Muscle of leg (tissue), 11 donors: ENCODE data around the gene TANGO6. TPM values are rescaled to one million over a fixed set of nuclear protein-coding genes. Genes with fewer than 3 reads are reported as not detected.
A peak's percentile ranks its signal among the peaks of the same experiment; 100 is the strongest.

Experiments used
- DNase-seq: peaks from one replicate; pipeline ENCODE4 v3.0.0; 2013
- H3K27ac ChIP-seq: one replicate; pipeline ENCODE4 v1.5.1; 2013; ENCODE audit warnings: mild to moderate bottlenecking, low read length, control low read depth
- H3K27me3 ChIP-seq: one replicate; pipeline ENCODE4 v1.6.1; 2013; ENCODE audit warnings: low read length; ENCODE audit not compliant: control insufficient read depth, insufficient read depth
- H3K36me3 ChIP-seq: one replicate; pipeline ENCODE4 v1.6.1; 2013; ENCODE audit warnings: low read length; ENCODE audit not compliant: control insufficient read depth, insufficient read depth
- H3K4me1 ChIP-seq: one replicate; pipeline ENCODE4 v1.6.1; 2013; ENCODE audit warnings: low read length; ENCODE audit not compliant: control insufficient read depth, insufficient read depth
- H3K4me3 ChIP-seq: one replicate; pipeline ENCODE4 v1.5.1; 2013; ENCODE audit warnings: low read length, control low read depth
- H3K9me3 ChIP-seq: replicated peaks from 2 replicates; pipeline ENCODE4 v1.6.1; 2013; ENCODE audit warnings: low read depth, low read length; ENCODE audit not compliant: control insufficient read depth
- WGBS: methylation state at CpG from one replicate; pipeline ENCODE4 v1.1.5; 2013; ENCODE audit warnings: missing lambda C conversion rate; ENCODE audit not compliant: insufficient coverage; 5-methylcytosine and 5-hydroxymethylcytosine counted together
- polyA plus RNA-seq, 8 donors: library from polyadenylated mRNA; unstranded; fragments of 120-200 nt; gene quantifications; one replicate each; pipeline versions ENCODE4 v1.2.1 to v1.2.3, GENCODE V29; 2013; ENCODE audit warnings: inconsistent platforms in 1 of 8, low replicate concordance in 1 of 8; ENCODE audit not compliant: insufficient read length in 8 of 8, insufficient read depth in 1 of 8
- total RNA-seq: library from RNA; stranded (reverse); fragments of 120-200 nt; gene quantifications from one replicate; pipeline ENCODE4 v1.2.4, GENCODE V29; 2013

The TANGO6 gene
- total and polyA plus RNA-seq, 9 donors: 4.3 to 9.7 (median 5.4) TPM

- Histone ChIP-seq H3K4me3 (no peak overlapping the region), H3K36me3 (no peaks in the 10 kb centered on the region), H3K4me1 (no peaks in the 10 kb centered on the region), H3K27me3 (no peaks in the 10 kb centered on the region), H3K27ac (no peak overlapping the region), H3K9me3 (no peaks in the 10 kb centered on the region)
- no peak for DNase-seq
- WGBS: 0% methylated on average over 1 of the region's 8 CpGs
Measured at GRCh38 chr16:68954911-68955635, 111.7 kb downstream of the TANGO6 start.

DNA sequence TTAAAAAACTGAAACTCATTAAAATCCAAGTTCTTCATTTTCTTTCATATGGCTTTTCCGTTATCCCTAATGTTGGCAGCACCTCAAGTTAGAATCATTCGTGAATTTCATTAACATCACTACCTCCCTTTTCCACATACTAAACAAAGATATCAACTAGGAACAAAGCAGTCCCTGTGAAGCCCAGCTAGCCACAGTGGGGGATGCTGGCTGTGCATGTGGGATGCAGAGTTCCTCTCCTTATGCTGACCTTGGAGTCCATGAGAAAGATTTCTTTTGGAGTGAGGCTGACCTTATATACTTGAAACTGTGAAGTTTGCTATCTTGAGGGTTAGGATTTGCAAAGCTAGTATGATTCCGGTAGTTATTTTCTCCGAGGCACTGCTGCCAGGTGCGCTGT, 117.6 kb downstream of the TANGO6 start:
- DNase-seq: no peak
- 75% methylated on average over 3 of the region's 5 CpGs for WGBS

GRCh38 chr16:68961778-68962402, 118.6 kb downstream of the TANGO6 start:
- H3K27me3 ChIP-seq: no peaks in the 10 kb centered on the region
- no CpG with 5 or more reads among the region's 4 CpGs for WGBS
- no peaks in the 10 kb centered on the region for H3K9me3 ChIP-seq
- peak overlapping the region; percentile 37 for H3K27ac ChIP-seq
- H3K4me3 ChIP-seq: no peak overlapping the region
- H3K4me1 ChIP-seq: no peaks in the 10 kb centered on the region
- peak; percentile 47 for DNase-seq
- H3K36me3 ChIP-seq: no peaks in the 10 kb centered on the region

More for the DNA sequence above, 117.6 kb downstream of the TANGO6 start:
- Histone ChIP-seq H3K27me3 (no peaks in the 10 kb centered on the region), H3K36me3 (no peaks in the 10 kb centered on the region), H3K27ac (no peak overlapping the region), H3K4me1 (no peaks in the 10 kb centered on the region), H3K4me3 (no peak overlapping the region), H3K9me3 (no peaks in the 10 kb centered on the region)

DNA sequence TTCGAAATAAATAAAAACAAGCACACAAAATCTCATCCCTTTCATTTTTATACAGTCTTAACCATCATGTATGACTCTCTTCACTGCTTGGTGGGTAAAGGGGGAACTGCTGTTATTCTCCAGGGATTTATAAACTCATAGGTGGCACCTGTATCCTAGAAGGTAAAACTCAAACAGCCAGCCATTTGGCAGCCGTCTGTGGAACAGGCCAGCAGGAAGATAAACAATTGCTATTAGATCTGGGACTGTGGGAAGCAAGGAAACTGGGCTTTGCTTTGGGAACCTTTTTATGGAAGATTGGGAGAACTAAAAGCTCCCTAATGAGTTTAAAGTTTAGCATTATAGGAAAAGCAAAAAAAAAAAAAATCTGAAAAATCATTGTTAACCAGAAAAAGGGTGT, 126.0 kb downstream of the TANGO6 start:
- DNase-seq: no peak
- H3K36me3 ChIP-seq: no peaks in the 10 kb centered on the region
- no peak overlapping the region for H3K27ac ChIP-seq
- no peak overlapping the region for H3K4me3 ChIP-seq
- no peaks in the 10 kb centered on the region for H3K4me1 ChIP-seq
- no peaks in the 10 kb centered on the region for H3K27me3 ChIP-seq
- WGBS: 89% methylated on average over 1 of the region's 2 CpGs
- no peaks in the 10 kb centered on the region for H3K9me3 ChIP-seq

DNA sequence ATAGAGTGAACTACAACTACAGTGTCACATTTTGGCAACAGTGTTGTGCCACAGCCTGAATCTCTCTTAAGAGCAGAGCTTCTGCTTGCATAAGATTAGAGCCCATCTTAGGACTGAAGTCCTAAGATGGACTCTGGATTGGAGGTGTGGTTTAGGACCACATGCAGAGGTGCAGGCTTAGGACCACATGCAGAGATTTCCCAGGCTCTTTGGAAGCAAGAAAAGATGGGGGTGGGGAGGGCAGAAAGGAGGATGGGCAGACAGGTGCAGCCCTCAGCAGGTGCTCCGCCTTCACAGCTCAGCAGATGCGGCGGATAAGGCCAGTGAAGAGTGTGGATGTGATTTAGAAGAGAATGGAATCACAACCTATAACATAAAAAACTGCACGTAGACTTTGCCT, 128.7 kb downstream of the TANGO6 start:
- no CpG with 5 or more reads among the region's 4 CpGs for WGBS

DNA sequence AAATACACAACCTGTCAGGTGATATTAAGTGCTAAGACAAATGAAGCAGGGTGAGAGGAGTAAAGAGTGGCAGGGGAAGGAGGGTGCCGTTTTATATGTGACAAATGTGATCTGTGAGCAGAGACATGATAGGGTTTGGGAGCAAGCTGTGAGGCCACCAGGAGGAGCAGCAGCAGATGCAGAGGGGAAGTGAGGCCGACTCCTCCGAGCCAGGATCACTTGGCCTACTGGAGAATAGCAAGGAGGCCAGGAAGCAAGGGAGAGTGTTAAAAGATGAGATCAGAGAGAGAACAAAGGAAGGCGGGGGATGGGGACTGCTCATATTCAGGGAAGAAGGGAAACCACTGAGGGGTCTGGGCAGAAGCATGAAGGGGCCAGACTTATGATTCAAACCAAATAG, 129.4 kb downstream of the TANGO6 start:
- Histone ChIP-seq H3K27ac (no peak overlapping the region), H3K9me3 (no peaks in the 10 kb centered on the region), H3K27me3 (no peaks in the 10 kb centered on the region), H3K4me3 (no peak overlapping the region), H3K4me1 (no peaks in the 10 kb centered on the region), H3K36me3 (peaks cover 11% of the 10 kb centered on the region)
- peak; percentile 47 for DNase-seq
- whole genome bisulfite sequencing: 16% methylated on average over 4 of the region's 4 CpGs

More for the DNA sequence above, 128.7 kb downstream of the TANGO6 start:
- DNase-seq: no peak
- no peaks in the 10 kb centered on the region for H3K9me3 ChIP-seq
- H3K4me1 ChIP-seq: no peaks in the 10 kb centered on the region
- no peak overlapping the region for H3K4me3 ChIP-seq
- no peaks in the 10 kb centered on the region for H3K27me3 ChIP-seq
- no peak overlapping the region for H3K27ac ChIP-seq
- peaks cover 11% of the 10 kb centered on the region for H3K36me3 ChIP-seq

DNA sequence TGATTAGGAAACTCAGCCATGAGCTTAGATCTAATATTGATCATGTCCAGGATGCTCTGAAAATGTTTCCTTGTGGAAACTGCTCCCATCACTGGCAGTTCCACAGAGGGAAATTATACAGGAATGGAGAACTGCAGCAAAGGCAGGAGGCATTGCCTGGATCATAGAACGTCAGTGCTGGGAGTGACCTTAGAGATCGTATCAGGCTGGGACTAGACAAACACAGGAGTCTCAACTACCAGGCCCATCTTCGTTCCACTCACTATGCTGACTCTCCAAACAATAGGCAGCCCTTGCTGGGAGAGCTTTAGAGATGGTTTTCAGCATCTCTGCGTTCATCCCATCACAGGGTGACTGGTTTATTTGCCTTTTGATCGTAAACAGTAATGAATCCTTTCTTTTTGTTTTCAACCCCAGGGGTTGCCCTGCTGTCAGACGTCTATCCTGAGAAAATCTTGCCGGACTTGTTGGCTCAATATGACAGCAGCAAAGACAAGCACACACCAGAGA, 130.3 kb downstream of the TANGO6 start:
- no peaks in the 10 kb centered on the region for H3K9me3 ChIP-seq
- H3K27me3 ChIP-seq: no peaks in the 10 kb centered on the region
- H3K4me1 ChIP-seq: no peaks in the 10 kb centered on the region
- no peak overlapping the region for H3K27ac ChIP-seq
- no peak for DNase-seq
- H3K4me3 ChIP-seq: no peak overlapping the region
- WGBS: 71% methylated on average over 7 of the region's 7 CpGs
- peaks cover 11% of the 10 kb centered on the region for H3K36me3 ChIP-seq

- H3K27ac ChIP-seq: no peak overlapping the region
- WGBS: no CpG with 5 or more reads among the region's 2 CpGs
- H3K4me1 ChIP-seq: no peaks in the 10 kb centered on the region
- H3K4me3 ChIP-seq: no peak overlapping the region
- H3K27me3 ChIP-seq: no peaks in the 10 kb centered on the region
- H3K9me3 ChIP-seq: no peaks in the 10 kb centered on the region
- peaks cover 14% of the 10 kb centered on the region for H3K36me3 ChIP-seq
- DNase-seq: no peak
Measured at GRCh38 chr16:68978303-68978954, 135.1 kb downstream of the TANGO6 start.

- H3K27ac ChIP-seq: no peak overlapping the region
- no peaks in the 10 kb centered on the region for H3K9me3 ChIP-seq
- H3K36me3 ChIP-seq: peaks cover 5% of the 10 kb centered on the region
- DNase-seq: no peak
- no peak overlapping the region for H3K4me3 ChIP-seq
- 100% methylated on average over 7 of the region's 15 CpGs for WGBS
- no peaks in the 10 kb centered on the region for H3K27me3 ChIP-seq
- H3K4me1 ChIP-seq: no peaks in the 10 kb centered on the region
Measured at GRCh38 chr16:68980695-68981315, 137.5 kb downstream of the TANGO6 start.

DNA sequence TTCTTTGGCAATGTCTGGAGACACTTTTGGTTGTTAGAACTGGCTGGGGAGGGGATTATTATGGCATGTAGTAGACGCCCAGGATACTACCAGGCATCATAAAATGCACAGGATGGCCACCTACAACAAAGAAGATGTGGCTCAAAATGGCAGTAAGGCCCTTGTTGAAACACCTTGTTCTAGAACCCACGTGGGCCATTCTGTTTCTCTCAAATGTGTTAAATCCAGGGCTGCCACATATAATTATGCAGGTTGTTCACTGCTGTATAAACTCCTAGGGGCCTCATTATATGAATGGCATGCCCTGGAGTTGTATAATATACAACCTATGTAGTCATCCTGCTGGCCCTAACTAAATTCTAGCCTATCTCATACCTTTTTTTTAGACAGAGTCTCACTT, 138.6 kb downstream of the TANGO6 start:
- Histone ChIP-seq H3K27me3 (no peaks in the 10 kb centered on the region), H3K4me3 (no peak overlapping the region), H3K36me3 (peaks cover 3% of the 10 kb centered on the region), H3K4me1 (no peaks in the 10 kb centered on the region), H3K9me3 (no peaks in the 10 kb centered on the region), H3K27ac (no peak overlapping the region)
- DNase-seq: no peak
- WGBS: 83% methylated on average over 1 of the region's 2 CpGs
